ENCODE results near the gene RFX4.

The RFX4 gene

DNA sequence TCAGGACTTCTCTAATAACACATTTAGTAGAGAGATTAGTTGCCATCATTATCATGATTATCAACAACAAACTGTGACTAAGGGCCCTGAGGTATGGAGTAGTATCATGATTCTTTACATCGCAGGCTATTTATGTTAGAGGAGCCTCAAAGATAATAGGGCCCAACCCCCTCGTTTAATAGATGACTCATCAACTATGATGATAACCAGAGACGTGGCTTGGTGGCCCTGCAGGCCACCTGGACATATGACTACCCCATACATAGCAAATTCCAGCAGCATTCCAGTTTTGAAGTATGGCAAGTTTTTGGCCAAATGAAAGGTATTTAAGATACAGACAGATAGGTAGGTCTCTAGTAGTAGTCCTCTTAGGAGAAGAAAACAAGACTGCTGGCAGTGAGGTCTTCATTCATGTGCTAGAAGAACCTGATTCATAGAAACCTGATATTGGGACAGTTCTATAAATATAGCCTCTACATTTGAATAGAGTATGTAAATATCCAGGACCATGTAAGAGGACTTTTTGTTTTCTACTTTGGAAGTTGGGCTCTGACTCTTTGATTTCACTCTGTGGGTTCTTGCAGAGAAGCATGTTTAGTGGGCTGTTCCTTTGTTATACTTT is 197.3 kb downstream of the RFX4 start:
- TF ChIP-seq, protein P1, sequence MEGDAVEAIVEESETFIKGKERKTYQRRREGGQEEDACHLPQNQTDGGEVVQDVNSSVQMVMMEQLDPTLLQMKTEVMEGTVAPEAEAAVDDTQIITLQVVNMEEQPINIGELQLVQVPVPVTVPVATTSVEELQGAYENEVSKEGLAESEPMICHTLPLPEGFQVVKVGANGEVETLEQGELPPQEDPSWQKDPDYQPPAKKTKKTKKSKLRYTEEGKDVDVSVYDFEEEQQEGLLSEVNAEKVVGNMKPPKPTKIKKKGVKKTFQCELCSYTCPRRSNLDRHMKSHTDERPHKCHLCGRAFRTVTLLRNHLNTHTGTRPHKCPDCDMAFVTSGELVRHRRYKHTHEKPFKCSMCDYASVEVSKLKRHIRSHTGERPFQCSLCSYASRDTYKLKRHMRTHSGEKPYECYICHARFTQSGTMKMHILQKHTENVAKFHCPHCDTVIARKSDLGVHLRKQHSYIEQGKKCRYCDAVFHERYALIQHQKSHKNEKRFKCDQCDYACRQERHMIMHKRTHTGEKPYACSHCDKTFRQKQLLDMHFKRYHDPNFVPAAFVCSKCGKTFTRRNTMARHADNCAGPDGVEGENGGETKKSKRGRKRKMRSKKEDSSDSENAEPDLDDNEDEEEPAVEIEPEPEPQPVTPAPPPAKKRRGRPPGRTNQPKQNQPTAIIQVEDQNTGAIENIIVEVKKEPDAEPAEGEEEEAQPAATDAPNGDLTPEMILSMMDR (IDR thresholded peaks at IDR 0.05; ENCODE audit: low read depth, low read length) = no peak
- peak in 1 of 2 donors; percentile 32 for DNase-seq (ENCODE audit: low read depth in 2 of 2)
- H3K4me3 ChIP-seq (replicated peaks in 1 of 2; ENCODE audit: low read depth in 2 of 2, low read length in 2 of 2) = no peak overlapping the region

DNA sequence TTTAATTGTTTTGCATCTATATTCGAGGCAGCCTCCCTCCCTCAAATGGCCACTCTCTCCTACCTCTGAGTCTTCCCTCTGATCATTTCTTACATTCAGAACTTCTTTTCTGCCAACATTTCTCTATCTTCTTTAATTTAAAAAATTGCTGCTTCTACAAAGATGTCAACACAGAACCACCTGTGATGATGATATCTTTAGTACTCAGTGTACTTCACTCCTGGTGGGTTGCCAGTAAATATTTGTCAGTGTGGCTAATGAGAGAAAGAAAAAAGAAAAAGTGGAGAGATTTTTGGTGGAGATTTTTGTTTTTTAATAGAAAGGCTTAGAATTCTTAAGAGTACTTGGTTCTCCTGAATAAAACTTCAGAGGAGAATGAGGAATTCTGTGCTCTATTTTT is 199.8 kb downstream of the RFX4 start:
- TF ChIP-seq, protein P1 (IDR thresholded peaks at IDR 0.05; ENCODE audit: low read depth, low read length) = no peak
- no peak overlapping the region for H3K4me3 ChIP-seq (replicated peaks in 1 of 2; ENCODE audit: low read depth in 2 of 2, low read length in 2 of 2)
- DNase-seq (ENCODE audit: low read depth in 2 of 2) = no peak

DNA sequence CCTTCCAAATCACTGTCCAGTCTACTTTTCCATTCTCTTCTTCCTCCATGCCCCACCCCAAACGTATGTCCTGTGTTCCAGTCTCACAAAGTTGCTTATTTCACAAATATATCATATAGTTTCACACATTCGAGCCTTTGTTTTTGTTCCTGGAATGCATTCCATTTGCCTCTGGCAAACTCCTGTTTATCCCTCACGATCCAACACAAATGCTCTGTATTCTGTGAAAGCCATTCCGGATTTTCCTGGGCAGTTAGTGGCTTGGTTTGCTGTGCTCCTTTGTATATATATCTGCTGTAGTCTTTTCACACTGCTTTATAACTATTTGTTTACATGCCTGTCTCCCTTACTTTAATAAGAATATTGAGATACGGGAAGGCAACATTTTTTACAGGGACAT is 200.7 kb downstream of the RFX4 start:
- DNase-seq (ENCODE audit: low read depth in 2 of 2) = no peak
- TF ChIP-seq, protein P1 (IDR thresholded peaks at IDR 0.05; ENCODE audit: low read depth, low read length) = no peak
- H3K4me3 ChIP-seq (replicated peaks in 1 of 2; ENCODE audit: low read depth in 2 of 2, low read length in 2 of 2) = no peak overlapping the region

DNA sequence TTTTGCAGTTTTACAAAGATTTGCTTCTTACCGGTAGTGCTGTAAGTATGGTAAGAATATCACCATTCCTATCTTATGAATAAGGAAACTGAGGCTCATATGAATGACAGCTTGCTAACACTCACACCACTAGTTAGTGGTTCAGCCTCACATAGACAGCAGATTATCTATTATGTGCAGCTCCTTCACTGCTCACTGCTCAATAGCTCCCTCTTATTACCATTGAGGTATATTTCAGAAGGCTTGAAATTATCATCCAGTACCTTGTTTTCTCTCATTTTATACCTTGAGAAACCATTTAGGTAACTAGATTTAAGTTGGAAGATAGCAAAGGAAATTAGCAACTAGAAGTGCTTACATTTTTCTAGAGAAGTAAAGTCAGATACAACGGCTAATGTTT is 207.2 kb downstream of the RFX4 start:
- no peak overlapping the region for H3K4me3 ChIP-seq (replicated peaks in 1 of 2; ENCODE audit: low read depth in 2 of 2, low read length in 2 of 2)
- no peak for DNase-seq (ENCODE audit: low read depth in 2 of 2)
- TF ChIP-seq, protein P1 (IDR thresholded peaks at IDR 0.05; ENCODE audit: low read depth, low read length) = peak; percentile 11

DNA sequence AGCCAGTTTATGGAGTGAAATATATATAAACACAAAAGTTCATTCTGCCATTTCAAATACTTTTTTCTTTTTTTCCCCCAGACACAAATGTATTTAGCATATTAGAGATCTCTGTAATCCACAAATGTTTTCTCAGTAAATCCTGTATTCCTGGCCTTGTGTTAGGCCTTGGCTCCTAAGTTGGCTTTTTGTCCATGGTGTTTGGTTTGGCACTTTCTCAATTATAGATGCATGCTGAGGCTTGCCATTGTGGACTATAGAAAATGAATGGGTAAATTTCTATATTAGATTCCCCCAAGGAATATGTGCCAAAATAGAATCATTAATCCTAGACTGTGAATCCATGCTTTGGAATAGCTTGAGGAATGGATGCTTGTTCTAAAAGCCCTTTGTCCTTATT is 208.7 kb downstream of the RFX4 start:
- no peak overlapping the region for H3K4me3 ChIP-seq (replicated peaks in 1 of 2; ENCODE audit: low read depth in 2 of 2, low read length in 2 of 2)
- no peak for DNase-seq (ENCODE audit: low read depth in 2 of 2)
- TF ChIP-seq, protein P1 (IDR thresholded peaks at IDR 0.05; ENCODE audit: low read depth, low read length) = no peak

DNA sequence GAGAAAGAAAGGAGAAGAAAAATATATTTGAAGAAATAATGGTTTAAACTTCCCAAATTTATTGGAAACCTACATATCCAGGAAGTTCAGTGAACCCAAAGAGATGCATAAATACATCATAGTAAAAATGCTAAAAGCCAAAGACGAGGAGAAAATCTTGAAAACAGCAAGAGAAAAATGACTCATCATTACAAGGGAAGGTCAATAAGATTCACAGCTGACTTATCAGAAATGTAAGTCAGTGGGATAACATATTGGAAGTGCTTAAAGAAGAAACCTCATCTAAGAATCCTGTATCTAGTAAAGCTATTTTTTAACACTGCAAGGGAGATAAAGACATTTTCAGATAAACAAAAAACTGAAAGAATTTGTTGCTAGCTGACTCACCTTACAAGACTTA is 211.6 kb downstream of the RFX4 start:
- DNase-seq (ENCODE audit: low read depth in 2 of 2) = no peak
- TF ChIP-seq, protein P1 (IDR thresholded peaks at IDR 0.05; ENCODE audit: low read depth, low read length) = no peak
- no peak overlapping the region for H3K4me3 ChIP-seq (replicated peaks in 1 of 2; ENCODE audit: low read depth in 2 of 2, low read length in 2 of 2)

DNA sequence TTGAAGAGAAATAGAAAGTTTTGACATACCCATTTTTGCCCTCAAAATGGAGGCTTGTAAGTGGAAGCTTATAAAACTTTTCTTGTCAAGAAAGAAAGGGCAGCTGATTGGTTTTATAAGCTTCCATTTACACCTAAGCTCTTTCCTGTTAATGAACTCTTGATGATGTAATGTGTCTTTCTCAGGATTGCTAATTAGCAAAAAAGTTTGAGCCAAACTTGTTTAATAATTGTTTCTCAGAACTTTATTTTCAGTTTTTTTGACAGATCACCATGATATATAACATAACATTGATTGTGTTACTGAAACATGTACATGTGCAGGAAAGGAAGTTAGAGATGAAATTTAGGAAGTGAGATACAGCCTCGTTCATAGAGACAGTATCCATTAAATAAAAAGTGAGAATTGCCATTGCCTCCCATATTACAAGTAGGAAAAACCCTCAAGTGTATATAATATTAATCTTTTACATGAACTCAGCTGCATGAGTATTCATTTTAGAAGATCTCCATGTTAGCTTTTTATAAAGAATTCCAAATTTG is 218.4 kb downstream of the RFX4 start:
- no peak for DNase-seq (ENCODE audit: low read depth in 2 of 2)
- TF ChIP-seq, protein P1 (IDR thresholded peaks at IDR 0.05; ENCODE audit: low read depth, low read length) = no peak
- H3K4me3 ChIP-seq (replicated peaks in 1 of 2; ENCODE audit: low read depth in 2 of 2, low read length in 2 of 2) = no peak overlapping the region

All from cardiac fibroblast (primary cell).